ENCODE data around the gene LRG1.

DNA sequence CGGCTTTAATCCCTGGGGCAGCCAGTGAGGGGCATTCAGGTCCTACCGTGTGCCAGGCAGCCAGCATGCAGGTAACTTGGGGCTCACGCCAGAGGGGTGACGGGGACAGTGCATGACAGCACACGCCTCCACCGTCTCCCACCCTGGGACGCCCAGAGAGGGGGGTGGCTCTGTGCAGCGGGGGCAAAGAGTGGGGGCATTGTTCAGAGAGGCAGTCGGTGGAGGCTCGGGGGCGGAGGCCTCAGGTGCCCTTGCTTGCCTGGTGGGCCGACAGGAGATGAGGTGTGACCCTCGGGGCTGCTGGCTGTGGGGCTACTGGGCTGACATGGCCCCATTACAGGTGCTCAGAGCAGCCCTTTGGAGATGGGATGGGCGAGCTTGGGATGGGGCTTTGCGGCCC lies 40.0 kb downstream of the LRG1 start:
- no peak for TF ChIP-seq EZH2 (IDR thresholded peaks at IDR 0.05; ENCODE audit: borderline replicate concordance, control insufficient read depth, low read depth, low read length)
- no peak for TF ChIP-seq SIN3A (IDR thresholded peaks at IDR 0.05; ENCODE audit: low read depth, low read length)
- TF ChIP-seq, protein P1, sequence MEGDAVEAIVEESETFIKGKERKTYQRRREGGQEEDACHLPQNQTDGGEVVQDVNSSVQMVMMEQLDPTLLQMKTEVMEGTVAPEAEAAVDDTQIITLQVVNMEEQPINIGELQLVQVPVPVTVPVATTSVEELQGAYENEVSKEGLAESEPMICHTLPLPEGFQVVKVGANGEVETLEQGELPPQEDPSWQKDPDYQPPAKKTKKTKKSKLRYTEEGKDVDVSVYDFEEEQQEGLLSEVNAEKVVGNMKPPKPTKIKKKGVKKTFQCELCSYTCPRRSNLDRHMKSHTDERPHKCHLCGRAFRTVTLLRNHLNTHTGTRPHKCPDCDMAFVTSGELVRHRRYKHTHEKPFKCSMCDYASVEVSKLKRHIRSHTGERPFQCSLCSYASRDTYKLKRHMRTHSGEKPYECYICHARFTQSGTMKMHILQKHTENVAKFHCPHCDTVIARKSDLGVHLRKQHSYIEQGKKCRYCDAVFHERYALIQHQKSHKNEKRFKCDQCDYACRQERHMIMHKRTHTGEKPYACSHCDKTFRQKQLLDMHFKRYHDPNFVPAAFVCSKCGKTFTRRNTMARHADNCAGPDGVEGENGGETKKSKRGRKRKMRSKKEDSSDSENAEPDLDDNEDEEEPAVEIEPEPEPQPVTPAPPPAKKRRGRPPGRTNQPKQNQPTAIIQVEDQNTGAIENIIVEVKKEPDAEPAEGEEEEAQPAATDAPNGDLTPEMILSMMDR (IDR thresholded peaks at IDR 0.05 in 2 of 3, conservative IDR thresholded peaks at IDR 0.05 in 1 of 3; ENCODE audit: control insufficient read depth in 2 of 3, extremely low read depth in 1 of 3, insufficient read depth in 1 of 3, low read depth in 3 of 3, low read length in 3 of 3): no peak
- TF ChIP-seq, protein P2, sequence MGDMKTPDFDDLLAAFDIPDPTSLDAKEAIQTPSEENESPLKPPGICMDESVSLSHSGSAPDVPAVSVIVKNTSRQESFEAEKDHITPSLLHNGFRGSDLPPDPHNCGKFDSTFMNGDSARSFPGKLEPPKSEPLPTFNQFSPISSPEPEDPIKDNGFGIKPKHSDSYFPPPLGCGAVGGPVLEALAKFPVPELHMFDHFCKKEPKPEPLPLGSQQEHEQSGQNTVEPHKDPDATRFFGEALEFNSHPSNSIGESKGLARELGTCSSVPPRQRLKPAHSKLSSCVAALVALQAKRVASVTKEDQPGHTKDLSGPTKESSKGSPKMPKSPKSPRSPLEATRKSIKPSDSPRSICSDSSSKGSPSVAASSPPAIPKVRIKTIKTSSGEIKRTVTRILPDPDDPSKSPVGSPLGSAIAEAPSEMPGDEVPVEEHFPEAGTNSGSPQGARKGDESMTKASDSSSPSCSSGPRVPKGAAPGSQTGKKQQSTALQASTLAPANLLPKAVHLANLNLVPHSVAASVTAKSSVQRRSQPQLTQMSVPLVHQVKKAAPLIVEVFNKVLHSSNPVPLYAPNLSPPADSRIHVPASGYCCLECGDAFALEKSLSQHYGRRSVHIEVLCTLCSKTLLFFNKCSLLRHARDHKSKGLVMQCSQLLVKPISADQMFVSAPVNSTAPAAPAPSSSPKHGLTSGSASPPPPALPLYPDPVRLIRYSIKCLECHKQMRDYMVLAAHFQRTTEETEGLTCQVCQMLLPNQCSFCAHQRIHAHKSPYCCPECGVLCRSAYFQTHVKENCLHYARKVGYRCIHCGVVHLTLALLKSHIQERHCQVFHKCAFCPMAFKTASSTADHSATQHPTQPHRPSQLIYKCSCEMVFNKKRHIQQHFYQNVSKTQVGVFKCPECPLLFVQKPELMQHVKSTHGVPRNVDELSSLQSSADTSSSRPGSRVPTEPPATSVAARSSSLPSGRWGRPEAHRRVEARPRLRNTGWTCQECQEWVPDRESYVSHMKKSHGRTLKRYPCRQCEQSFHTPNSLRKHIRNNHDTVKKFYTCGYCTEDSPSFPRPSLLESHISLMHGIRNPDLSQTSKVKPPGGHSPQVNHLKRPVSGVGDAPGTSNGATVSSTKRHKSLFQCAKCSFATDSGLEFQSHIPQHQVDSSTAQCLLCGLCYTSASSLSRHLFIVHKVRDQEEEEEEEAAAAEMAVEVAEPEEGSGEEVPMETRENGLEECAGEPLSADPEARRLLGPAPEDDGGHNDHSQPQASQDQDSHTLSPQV (IDR thresholded peaks at IDR 0.05): no peak
- no peak for TF ChIP-seq MXI1 (IDR thresholded peaks at IDR 0.05; ENCODE audit: low read depth, low read length)
- no peak for TF ChIP-seq CBFB (IDR thresholded peaks at IDR 0.05; ENCODE audit: low read depth)
- no peak for TF ChIP-seq STAT3 (IDR thresholded peaks at IDR 0.05; ENCODE audit: low read depth, low read length)
